Glutamatergic neuron (in vitro differentiated cells): ENCODE results near the gene EMC9. TPM values are rescaled to one million over a fixed set of nuclear protein-coding genes. Genes with fewer than 3 reads are reported as not detected.

Experiments used
- DNase-seq: peaks from one replicate; pipeline ENCODE4 v3.0.0; 2022
- H3K27ac Mint-ChIP-seq: one replicate; pipeline ENCODE4 v1.8.0; 2020; ENCODE audit warnings: mild to moderate bottlenecking, mixed read lengths, inconsistent platforms; ENCODE audit not compliant: unreplicated experiment
- H3K27me3 Mint-ChIP-seq: one replicate; pipeline ENCODE4 v1.8.0; 2020; ENCODE audit warnings: mild to moderate bottlenecking, moderate library complexity, mixed read lengths, inconsistent platforms; ENCODE audit not compliant: unreplicated experiment
- H3K36me3 Mint-ChIP-seq: one replicate; pipeline ENCODE4 v1.8.0; 2020; ENCODE audit warnings: mild to moderate bottlenecking, mixed read lengths, inconsistent platforms; ENCODE audit not compliant: unreplicated experiment
- H3K4me1 Mint-ChIP-seq: one replicate; pipeline ENCODE4 v1.8.0; 2020; ENCODE audit warnings: mild to moderate bottlenecking, low read depth, mixed read lengths, inconsistent platforms; ENCODE audit not compliant: unreplicated experiment
- H3K4me3 Mint-ChIP-seq: one replicate; pipeline ENCODE4 v1.8.0; 2020; ENCODE audit warnings: mild to moderate bottlenecking, mixed read lengths, inconsistent platforms; ENCODE audit not compliant: unreplicated experiment
- H3K9me3 Mint-ChIP-seq: one replicate; pipeline ENCODE4 v1.8.0; 2020; ENCODE audit warnings: mild to moderate bottlenecking, moderate library complexity, mixed read lengths, inconsistent platforms; ENCODE audit not compliant: unreplicated experiment
- total RNA-seq: library from RNA; stranded (reverse); fragmentation: NEBNext Ultra II Directional; extraction: Animal tissue kit (Norgen Biotek cat#: 25700); gene quantifications from one replicate; pipeline ENCODE4 v1.2.1, GENCODE V29; 2021; ENCODE audit not compliant: unreplicated experiment
- TF ChIP-seq, protein P1 (sequence below): fragments of 200-600 bp; sonication (generic); IDR thresholded peaks from one replicate; pipeline ENCODE4 v1.5.0; 2021; ENCODE audit not compliant: partially characterized antibody, unreplicated experiment

The EMC9 gene
- total RNA-seq, 1 donor from 2014 or later = 18.1 TPM

- H3K36me3 Mint-ChIP-seq = peaks cover 5% of the 10 kb centered on the region
- H3K27ac Mint-ChIP-seq = no peak overlapping the region
- peaks cover 10% of the 10 kb centered on the region for H3K4me1 Mint-ChIP-seq
Observed at GRCh38 chr14:24119691-24120090, 21.7 kb downstream of the EMC9 start.

DNA sequence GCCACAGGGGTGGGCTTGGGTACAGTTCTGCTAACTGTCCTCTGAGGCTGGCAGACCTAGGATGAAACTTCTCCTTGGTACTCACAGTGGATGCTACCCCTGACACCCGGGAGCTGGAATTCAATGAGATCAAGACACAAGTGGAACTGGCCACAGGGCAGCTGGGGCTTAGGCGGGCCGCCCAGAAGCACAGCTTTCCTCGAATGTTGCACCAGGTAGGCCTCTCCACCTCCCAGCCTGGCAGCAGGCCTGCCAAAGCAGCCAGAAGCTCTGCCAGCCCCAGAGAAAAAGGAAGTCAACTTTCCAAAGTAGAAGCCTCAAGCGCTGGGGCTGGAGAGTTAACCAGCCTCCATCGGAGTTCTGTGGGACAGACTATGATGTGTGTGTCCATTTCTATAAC is 24.2 kb downstream of the EMC9 start:
- Mint-ChIP-seq H3K9me3 (peaks cover 11% of the 10 kb centered on the region), H3K4me3 (no peak overlapping the region), H3K4me1 (peaks cover 10% of the 10 kb centered on the region), H3K36me3 (peaks cover 5% of the 10 kb centered on the region), H3K27me3 (peaks cover 8% of the 10 kb centered on the region), H3K27ac (no peak overlapping the region)
- DNase-seq = no peak
- TF ChIP-seq, protein P1, sequence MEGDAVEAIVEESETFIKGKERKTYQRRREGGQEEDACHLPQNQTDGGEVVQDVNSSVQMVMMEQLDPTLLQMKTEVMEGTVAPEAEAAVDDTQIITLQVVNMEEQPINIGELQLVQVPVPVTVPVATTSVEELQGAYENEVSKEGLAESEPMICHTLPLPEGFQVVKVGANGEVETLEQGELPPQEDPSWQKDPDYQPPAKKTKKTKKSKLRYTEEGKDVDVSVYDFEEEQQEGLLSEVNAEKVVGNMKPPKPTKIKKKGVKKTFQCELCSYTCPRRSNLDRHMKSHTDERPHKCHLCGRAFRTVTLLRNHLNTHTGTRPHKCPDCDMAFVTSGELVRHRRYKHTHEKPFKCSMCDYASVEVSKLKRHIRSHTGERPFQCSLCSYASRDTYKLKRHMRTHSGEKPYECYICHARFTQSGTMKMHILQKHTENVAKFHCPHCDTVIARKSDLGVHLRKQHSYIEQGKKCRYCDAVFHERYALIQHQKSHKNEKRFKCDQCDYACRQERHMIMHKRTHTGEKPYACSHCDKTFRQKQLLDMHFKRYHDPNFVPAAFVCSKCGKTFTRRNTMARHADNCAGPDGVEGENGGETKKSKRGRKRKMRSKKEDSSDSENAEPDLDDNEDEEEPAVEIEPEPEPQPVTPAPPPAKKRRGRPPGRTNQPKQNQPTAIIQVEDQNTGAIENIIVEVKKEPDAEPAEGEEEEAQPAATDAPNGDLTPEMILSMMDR = no peak

More at GRCh38 chr14:24119691-24120090, 21.7 kb downstream of the EMC9 start:
- Mint-ChIP-seq H3K9me3 (peaks cover 8% of the 10 kb centered on the region), H3K4me3 (no peak overlapping the region), H3K27me3 (peaks cover 6% of the 10 kb centered on the region)
- TF ChIP-seq, protein P1 = no peak
- DNase-seq = no peak

- TF ChIP-seq, protein P1 = no peak
- no peak for DNase-seq
- Mint-ChIP-seq H3K36me3 (peaks cover 5% of the 10 kb centered on the region), H3K9me3 (peaks cover 11% of the 10 kb centered on the region), H3K4me1 (peaks cover 10% of the 10 kb centered on the region), H3K27me3 (peaks cover 6% of the 10 kb centered on the region), H3K27ac (peak overlapping the region; percentile 12), H3K4me3 (peak overlapping the region; percentile 97)
Observed at GRCh38 chr14:24116128-24116814, 25.1 kb downstream of the EMC9 start.

- peak overlapping the region; percentile 98 for H3K27ac Mint-ChIP-seq
- DNase-seq = no peak
- peak overlapping the region; percentile 97 for H3K4me3 Mint-ChIP-seq
- H3K9me3 Mint-ChIP-seq = peaks cover 11% of the 10 kb centered on the region
- TF ChIP-seq, protein P1 = no peak
- peaks cover 5% of the 10 kb centered on the region for H3K36me3 Mint-ChIP-seq
- peaks cover 10% of the 10 kb centered on the region for H3K4me1 Mint-ChIP-seq
- H3K27me3 Mint-ChIP-seq = peaks cover 6% of the 10 kb centered on the region
Observed at GRCh38 chr14:24115422-24116127, 25.8 kb downstream of the EMC9 start.
